GM12891 (cell line): Measurements from ENCODE around the gene INTS14.

Experiments used
- POLR2A ChIP-seq: IDR thresholded peaks from 2 replicates; pipeline ENCODE4 v1.6.1; 2011; ENCODE audit warnings: low read depth, low read length, control low read depth
- POLR2AphosphoS5 ChIP-seq: IDR thresholded peaks from 2 replicates; pipeline ENCODE4 v1.6.1; 2011; ENCODE audit warnings: low read depth, low read length, control low read depth
- SPI1 ChIP-seq: IDR thresholded peaks from 2 replicates; pipeline ENCODE4 v1.6.1; 2011; ENCODE audit warnings: low read depth, low read length, control low read depth
- TAF1 ChIP-seq: IDR thresholded peaks from 2 replicates; pipeline ENCODE4 v1.6.1; 2011; ENCODE audit warnings: low read depth, low read length, control low read depth

DNA sequence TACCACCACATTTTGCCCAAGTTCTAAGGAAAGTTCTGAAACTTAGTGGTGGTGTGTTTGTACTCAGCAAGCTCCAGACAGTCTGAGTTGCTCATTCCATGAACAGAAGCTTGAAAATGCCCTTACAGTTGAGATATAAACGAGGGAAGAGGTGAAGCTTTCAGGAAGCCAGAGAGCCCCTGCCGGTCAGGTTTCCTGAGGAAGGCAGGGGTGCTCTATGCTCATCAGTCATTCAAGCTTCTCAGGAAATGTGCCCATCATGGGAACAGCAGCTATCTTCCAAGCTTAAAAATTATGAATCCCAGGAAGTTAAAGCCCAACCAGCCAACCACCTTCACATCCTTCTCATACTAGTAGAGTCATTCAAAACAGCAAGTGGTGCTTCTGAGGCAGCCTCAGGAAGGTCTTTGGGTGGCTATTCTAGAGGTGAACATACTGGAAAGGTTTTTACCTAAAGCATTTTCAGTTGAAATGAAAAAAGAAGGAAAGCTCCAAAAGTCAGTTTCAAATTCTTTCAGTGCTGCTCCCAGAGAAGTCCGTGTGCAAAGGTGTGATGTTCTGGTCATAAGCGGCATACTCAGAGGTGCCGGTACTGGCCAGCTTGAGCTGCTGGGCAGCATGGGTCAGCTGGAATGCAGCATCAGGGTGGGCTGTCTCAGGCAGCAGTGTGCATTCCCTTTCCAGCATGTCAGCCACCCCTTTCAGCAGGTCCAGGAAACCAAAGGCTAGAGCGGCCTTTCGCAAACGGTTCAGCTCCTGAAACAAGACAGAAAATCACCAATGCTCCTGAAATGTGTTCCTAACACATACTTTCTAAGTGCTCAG, 31.8 kb downstream of the INTS14 start:
- no peak for TF ChIP-seq TAF1
- no peak for TF ChIP-seq POLR2AphosphoS5
- 0 out of 2 replicates have a peak, but pooled peaks have one; percentile 54 for TF ChIP-seq POLR2A
- TF ChIP-seq SPI1, result no peak
